Panc1 (cell line): Measurements from ENCODE around the gene P2RY14. TPM values are rescaled to one million over a fixed set of nuclear protein-coding genes. Genes with fewer than 3 reads are reported as not detected.

Experiments used
- ATAC-seq: fragments of 200-7000 bp; cut with Tn5 transposase; 2 replicates; pipeline ENCODE4 v1.9.1; 2020; ENCODE audit warnings: mild to moderate bottlenecking, moderate library complexity
- BruUV-seq: library from RNA; stranded (reverse); fragments of 400-500 nt; replicated peaks from 2 replicates; lab custom pipeline; 2021; lab: Mats Ljungman, UMichigan
- CTCF ChIA-PET: fragments of 300-600 bp; sonication (Branson Sonifier 250); formaldehyde crosslinking; loops from one replicate; lab custom pipeline; 2022; ENCODE audit warnings: antibody characterized with exemption; lab: Charles Lee
- POLR2A ChIA-PET: fragments of 300-600 bp; sonication (Branson Sonifier 250); formaldehyde crosslinking; loops from one replicate; lab custom pipeline; 2022; ENCODE audit warnings: antibody characterized with exemption; lab: Charles Lee
- DNase-seq: peaks from one replicate; pipeline ENCODE4 v3.0.0-alpha.2; 2010; ENCODE audit warnings: low read depth, low spot score
- H3K27ac ChIP-seq: 2 replicates; pipeline ENCODE4 v1.5.1; 2011; ENCODE audit warnings: mild to moderate bottlenecking, low read length, inconsistent platforms
- H3K27me3 ChIP-seq: fragments of 200-500 bp; sonication (Bioruptor generic); 2 replicates; pipeline ENCODE4 v1.6.0; 2014; ENCODE audit warnings: low read length, inconsistent platforms; ENCODE audit not compliant: control insufficient read depth, insufficient read depth
- H3K36me3 ChIP-seq: fragments of 200-500 bp; sonication (Bioruptor generic); 2 replicates; pipeline ENCODE4 v1.5.1; 2014; ENCODE audit warnings: inconsistent platforms, mild to moderate bottlenecking, low read length, moderate library complexity; ENCODE audit not compliant: control insufficient read depth, insufficient read depth
- H3K4me1 ChIP-seq: 2 replicates; pipeline ENCODE4 v1.5.1; 2011; ENCODE audit warnings: inconsistent platforms, mild to moderate bottlenecking, low read length, moderate library complexity; ENCODE audit not compliant: control insufficient read depth, insufficient read depth
- H3K4me3 ChIP-seq, 2 experiments: 2 replicates each; pipeline ENCODE4 v1.5.1; 2011 to 2012; ENCODE audit warnings: low read depth in 2 of 2, low read length in 2 of 2, mild to moderate bottlenecking in 2 of 2, inconsistent platforms in 1 of 2, moderate library complexity in 1 of 2
- H3K9me3 ChIP-seq: fragments of 200-500 bp; sonication (Bioruptor generic); 2 replicates; pipeline ENCODE4 v1.5.1; 2014; ENCODE audit warnings: low read depth, mild to moderate bottlenecking, inconsistent platforms, low read length, moderate library complexity; ENCODE audit not compliant: control insufficient read depth, insufficient read depth
- CTCF ChIP-seq: fragments of 450-650 bp; IDR thresholded peaks from 2 replicates; pipeline ENCODE4 v1.5.1; 2017; ENCODE audit warnings: mild to moderate bottlenecking
- POLR2AphosphoS5 ChIP-seq: IDR thresholded peaks from 2 replicates; pipeline ENCODE4 v1.6.1; 2012; ENCODE audit warnings: mild to moderate bottlenecking, low read depth, low read length, moderate library complexity
- REST ChIP-seq, 2 experiments: IDR thresholded peaks; 2 replicates each; pipeline ENCODE4 v1.6.1; 2011 to 2012; ENCODE audit warnings: low read depth in 2 of 2, control low read depth in 1 of 2, low read length in 1 of 2, mild to moderate bottlenecking in 1 of 2, moderate library complexity in 1 of 2; ENCODE audit not compliant: insufficient read depth in 1 of 2
- SIN3A ChIP-seq: IDR thresholded peaks from 2 replicates; pipeline ENCODE4 v1.6.1; 2012; ENCODE audit warnings: low read depth, mild to moderate bottlenecking, low read length, moderate library complexity, borderline replicate concordance; ENCODE audit not compliant: insufficient read depth
- TCF7L2 ChIP-seq: IDR thresholded peaks from 2 replicates; pipeline ENCODE4 v1.6.1; 2011; ENCODE audit warnings: mild to moderate bottlenecking, low read depth, low read length, inconsistent platforms
- in situ Hi-C: cut with HindIII; loops from 2 replicates; pipeline ENCODE4 v1.10.0; 2016; ENCODE audit warnings: low sequenced_read_pairs, low pct_unique_long_range_greater_than_20kb
- intact Hi-C: fragments of 100-400 bp; cut with micrococcal nuclease; formaldehyde crosslinking; loops from one replicate; pipeline ENCODE4 v1.10.0; 2022; ENCODE audit not compliant: unreplicated experiment
- total RNA-seq: library from RNA; stranded (reverse); gene quantifications from one replicate; pipeline ENCODE4 v1.2.1, GENCODE V29; 2021; ENCODE audit not compliant: unreplicated experiment

P2RY14 gene
- total RNA-seq, 1 experiment from 2014 or later: not detected

- no peaks in the 10 kb centered on the region for H3K27me3 ChIP-seq
- no peak for TF ChIP-seq TCF7L2
- TF ChIP-seq REST (IDR thresholded peaks at IDR 0.05; ENCODE audit: insufficient read depth in 1 of 2, low read depth in 2 of 2, low read length in 1 of 2): no peak
- TF ChIP-seq POLR2AphosphoS5: no peak
- TF ChIP-seq CTCF: no peak
- TF ChIP-seq SIN3A: no peak
- ChIA-PET POLR2A (no interaction called here), CTCF (no interaction called here)
- DNase-seq: no peak
- ATAC-seq: no peak
- H3K4me3 ChIP-seq: no peak overlapping the region
- no TSS peak for BruUV-seq
- no peaks in the 10 kb centered on the region for H3K9me3 ChIP-seq
- in situ Hi-C loops (no loop called here), intact Hi-C loops (no loop called here)
- H3K36me3 ChIP-seq: no peaks in the 10 kb centered on the region
- no peaks in the 10 kb centered on the region for H3K4me1 ChIP-seq
- H3K27ac ChIP-seq: no peak overlapping the region
These were observed 61.4 kb downstream of the P2RY14 start for GRCh38 chr3:151216641-151217607.

GRCh38 chr3:151214459-151214858, 63.9 kb downstream of the P2RY14 start:
- in situ Hi-C loops: no loop called here
- intact Hi-C loops: no loop called here
- ChIA-PET POLR2A (no interaction called here), CTCF (no interaction called here)
- ATAC-seq (no peak), DNase-seq (no peak)
- no TSS peak for BruUV-seq
- Histone ChIP-seq H3K9me3 (no peaks in the 10 kb centered on the region), H3K27me3 (no peaks in the 10 kb centered on the region), H3K4me1 (no peaks in the 10 kb centered on the region), H3K36me3 (no peaks in the 10 kb centered on the region), H3K4me3 (no peak overlapping the region), H3K27ac (no peak overlapping the region)
- no peak for TF ChIP-seq CTCF
- TF ChIP-seq POLR2AphosphoS5: no peak
- TF ChIP-seq REST (IDR thresholded peaks at IDR 0.05; ENCODE audit: insufficient read depth in 1 of 2, low read depth in 2 of 2, low read length in 1 of 2): no peak
- TF ChIP-seq TCF7L2: no peak
- no peak for TF ChIP-seq SIN3A
